SU-DHL-6 (cell line): ENCODE measurements around the gene AGPAT4.

ENCODE experiments used
- EZH2phosphoT487 ChIP-seq: fragments of 200-600 bp; sonication (generic), shearing (Covaris generic); conservative IDR thresholded peaks from 2 replicates; pipeline ENCODE4 v1.6.1; 2018; ENCODE audit warnings: mild to moderate bottlenecking, antibody characterized with exemption, low read length, moderate library complexity, mixed read lengths
- TF ChIP-seq, protein P1 (sequence below): fragments of 200-600 bp; sonication (generic); IDR thresholded peaks from one replicate; pipeline ENCODE4 v1.5.1; 2017; ENCODE audit warnings: antibody characterized with exemption, mild to moderate bottlenecking, low read length, moderate library complexity; ENCODE audit not compliant: insufficient read depth, poor library complexity, severe bottlenecking

- TF ChIP-seq, protein P1, sequence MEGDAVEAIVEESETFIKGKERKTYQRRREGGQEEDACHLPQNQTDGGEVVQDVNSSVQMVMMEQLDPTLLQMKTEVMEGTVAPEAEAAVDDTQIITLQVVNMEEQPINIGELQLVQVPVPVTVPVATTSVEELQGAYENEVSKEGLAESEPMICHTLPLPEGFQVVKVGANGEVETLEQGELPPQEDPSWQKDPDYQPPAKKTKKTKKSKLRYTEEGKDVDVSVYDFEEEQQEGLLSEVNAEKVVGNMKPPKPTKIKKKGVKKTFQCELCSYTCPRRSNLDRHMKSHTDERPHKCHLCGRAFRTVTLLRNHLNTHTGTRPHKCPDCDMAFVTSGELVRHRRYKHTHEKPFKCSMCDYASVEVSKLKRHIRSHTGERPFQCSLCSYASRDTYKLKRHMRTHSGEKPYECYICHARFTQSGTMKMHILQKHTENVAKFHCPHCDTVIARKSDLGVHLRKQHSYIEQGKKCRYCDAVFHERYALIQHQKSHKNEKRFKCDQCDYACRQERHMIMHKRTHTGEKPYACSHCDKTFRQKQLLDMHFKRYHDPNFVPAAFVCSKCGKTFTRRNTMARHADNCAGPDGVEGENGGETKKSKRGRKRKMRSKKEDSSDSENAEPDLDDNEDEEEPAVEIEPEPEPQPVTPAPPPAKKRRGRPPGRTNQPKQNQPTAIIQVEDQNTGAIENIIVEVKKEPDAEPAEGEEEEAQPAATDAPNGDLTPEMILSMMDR = no peak
- no peak for TF ChIP-seq EZH2phosphoT487
These were observed 27.0 kb upstream of the AGPAT4 start for GRCh38 chr6:161300823-161301222.
